Naive B cell (primary cell): ENCODE results near the gene NELFB. TPM values are rescaled to one million over a fixed set of nuclear protein-coding genes. Genes with fewer than 3 reads are reported as not detected.
A peak's percentile ranks its signal among the peaks of the same experiment; 100 is the strongest.

Source experiments
- ATAC-seq, 2 donors: fragments of 150-1000 bp; cut with Tn5 transposase; 2 replicates each; pipeline ENCODE4 v1.10.0; 2021; ENCODE audit warnings: low read depth in 2 of 2, mild to moderate bottlenecking in 2 of 2, moderate library complexity in 2 of 2
- DNase-seq: peaks from one replicate; pipeline ENCODE4 v3.0.0; 2022
- H3K27ac Mint-ChIP-seq, 6 donors: one replicate each; pipeline ENCODE4 v1.8.0; 2020 to 2022; ENCODE audit warnings: mild to moderate bottlenecking in 6 of 6, mixed read lengths in 6 of 6, moderate library complexity in 5 of 6, inconsistent platforms in 2 of 6
- H3K27me3 Mint-ChIP-seq, 3 donors: one replicate each; pipeline ENCODE4 v1.8.0; 2021 to 2022; ENCODE audit warnings: mixed read lengths in 3 of 3, mild to moderate bottlenecking in 1 of 3
- H3K36me3 Mint-ChIP-seq, 2 donors: one replicate each; pipeline ENCODE4 v1.8.0; 2020 to 2022; ENCODE audit warnings: mixed read lengths in 2 of 2, inconsistent platforms in 1 of 2, mild to moderate bottlenecking in 1 of 2
- H3K4me1 Mint-ChIP-seq, 3 donors: one replicate each; pipeline ENCODE4 v1.8.0; 2020 to 2022; ENCODE audit warnings: mixed read lengths in 3 of 3, inconsistent platforms in 1 of 3, mild to moderate bottlenecking in 1 of 3, moderate library complexity in 1 of 3
- H3K4me3 Mint-ChIP-seq, 8 donors: one replicate each; pipeline ENCODE4 v1.8.0; 2020 to 2022; ENCODE audit warnings: mild to moderate bottlenecking in 8 of 8, mixed read lengths in 8 of 8, moderate library complexity in 8 of 8, inconsistent platforms in 2 of 8
- H3K9me3 Mint-ChIP-seq, 7 donors: one replicate each; pipeline ENCODE4 v1.8.0; 2020 to 2022; ENCODE audit warnings: mixed read lengths in 7 of 7, mild to moderate bottlenecking in 5 of 7, inconsistent platforms in 2 of 7, moderate library complexity in 1 of 7
- polyA plus RNA-seq, 6 donors: library from polyadenylated mRNA; unstranded; fragments of 300-500 nt; fragmentation: Illumina TruSeq; gene quantifications; one replicate each; pipeline ENCODE4 v1.2.3, GENCODE V29; 2021; ENCODE audit warnings: low read depth in 6 of 6

The NELFB gene
- polyA plus RNA-seq, 6 donors from 2014 or later: 23.5 to 37.8 (median 27.2) TPM

- Mint-ChIP-seq H3K9me3 (no peaks in the 10 kb centered on the region), H3K36me3 (no peaks in the 10 kb centered on the region), H3K27ac (peak overlapping the region in 5 of 6 donors; percentile 89 to 96 (median 90)), H3K4me3 (peak overlapping the region; percentile 87 to 95 (median 90)), H3K4me1 (peaks cover 28 to 37% (median 30%) of the 10 kb centered on the region in 3 donors), H3K27me3 (no peaks in the 10 kb centered on the region)
- DNase-seq (no peak), ATAC-seq (peak in 1 of 2 donors; percentile 14)
Observed at GRCh38 chr9:137276473-137277328, 21.6 kb downstream of the NELFB start.

GRCh38 chr9:137277329-137278041, 22.4 kb downstream of the NELFB start, which contains the start of gene TOR4A:
TSS of gene TOR4A (plus strand) at chr9:137277726. CDS start at chr9:137278690, 964 bp downstream.
- peak within 1 kb of the TSS; percentile 54 to 97 (median 91) for H3K27ac Mint-ChIP-seq
- no peaks in the 10 kb centered on the region for H3K9me3 Mint-ChIP-seq
- H3K27me3 Mint-ChIP-seq: no peaks in the 10 kb centered on the region
- ATAC-seq (peak; percentile 50), DNase-seq (peak; percentile 47)
- H3K4me1 Mint-ChIP-seq: peaks cover 30 to 44% (median 38%) of the 10 kb centered on the region in 3 donors
- no peaks in the 10 kb centered on the region for H3K36me3 Mint-ChIP-seq
- H3K4me3 Mint-ChIP-seq: peak within 1 kb of the TSS; percentile 87 to 95 (median 90)

GRCh38 chr9:137278061-137278701, 23.1 kb downstream of the NELFB start:
- Mint-ChIP-seq H3K4me1 (peaks cover 32 to 48% (median 45%) of the 10 kb centered on the region in 3 donors), H3K36me3 (no peaks in the 10 kb centered on the region), H3K9me3 (no peaks in the 10 kb centered on the region), H3K4me3 (peak overlapping the region; percentile 87 to 95 (median 90)), H3K27me3 (no peaks in the 10 kb centered on the region), H3K27ac (peak overlapping the region in 5 of 6 donors; percentile 85 to 97 (median 90))
- ATAC-seq: peak; percentile 26 to 29
- DNase-seq: no peak

GRCh38 chr9:137278721-137279711, 23.9 kb downstream of the NELFB start:
- H3K27ac Mint-ChIP-seq: no peak overlapping the region
- no peaks in the 10 kb centered on the region for H3K36me3 Mint-ChIP-seq
- DNase-seq: no peak
- no peak for ATAC-seq
- peak overlapping the region in 1 of 8 donors; percentile 44 for H3K4me3 Mint-ChIP-seq
- H3K9me3 Mint-ChIP-seq: no peaks in the 10 kb centered on the region
- peaks cover 32 to 48% (median 47%) of the 10 kb centered on the region in 3 donors for H3K4me1 Mint-ChIP-seq
- H3K27me3 Mint-ChIP-seq: no peaks in the 10 kb centered on the region

- H3K27me3 Mint-ChIP-seq: no peaks in the 10 kb centered on the region
- DNase-seq: no peak
Observed at GRCh38 chr9:137279741-137280473, 24.8 kb downstream of the NELFB start.

GRCh38 chr9:137280474-137281344, 25.6 kb downstream of the NELFB start:
- ATAC-seq (peak; percentile 34 to 48), DNase-seq (no peak)
- Mint-ChIP-seq H3K4me1 (peaks cover 18 to 33% (median 31%) of the 10 kb centered on the region in 3 donors), H3K9me3 (no peaks in the 10 kb centered on the region), H3K4me3 (peak overlapping the region in 4 of 8 donors; percentile 20 to 66 (median 46)), H3K27me3 (no peaks in the 10 kb centered on the region), H3K36me3 (no peaks in the 10 kb centered on the region), H3K27ac (no peak overlapping the region)

More at GRCh38 chr9:137279741-137280473, 24.8 kb downstream of the NELFB start:
- no peak overlapping the region for H3K27ac Mint-ChIP-seq
- ATAC-seq: no peak
- H3K9me3 Mint-ChIP-seq: no peaks in the 10 kb centered on the region
- peak overlapping the region in 7 of 8 donors; percentile 12 to 72 (median 41) for H3K4me3 Mint-ChIP-seq
- no peaks in the 10 kb centered on the region for H3K36me3 Mint-ChIP-seq
- H3K4me1 Mint-ChIP-seq: peaks cover 26 to 40% (median 39%) of the 10 kb centered on the region in 3 donors

GRCh38 chr9:137281345-137282116, 26.4 kb downstream of the NELFB start:
- no peaks in the 10 kb centered on the region for H3K36me3 Mint-ChIP-seq
- H3K9me3 Mint-ChIP-seq: no peaks in the 10 kb centered on the region
- H3K4me3 Mint-ChIP-seq: peak overlapping the region in 3 of 8 donors; percentile 13 to 35 (median 23)
- peak overlapping the region in 2 of 6 donors; percentile 6 to 19 for H3K27ac Mint-ChIP-seq
- H3K4me1 Mint-ChIP-seq: peaks cover 15 to 37% (median 33%) of the 10 kb centered on the region in 3 donors
- DNase-seq (no peak), ATAC-seq (no peak)
- H3K27me3 Mint-ChIP-seq: no peaks in the 10 kb centered on the region

- ATAC-seq (peak; percentile 25 to 35), DNase-seq (no peak)
- H3K9me3 Mint-ChIP-seq: peaks cover 0 to 2% (median 0%) of the 10 kb centered on the region in 7 donors
- H3K27ac Mint-ChIP-seq: peak overlapping the region in 5 of 6 donors; percentile 78 to 94 (median 89)
- H3K27me3 Mint-ChIP-seq: no peaks in the 10 kb centered on the region
- peak overlapping the region in 7 of 8 donors; percentile 42 to 75 (median 68) for H3K4me3 Mint-ChIP-seq
- H3K4me1 Mint-ChIP-seq: peaks cover 10 to 32% (median 23%) of the 10 kb centered on the region in 3 donors
- H3K36me3 Mint-ChIP-seq: no peaks in the 10 kb centered on the region
Observed at GRCh38 chr9:137286975-137287383, 31.9 kb downstream of the NELFB start.

- ATAC-seq (no peak), DNase-seq (no peak)
- Mint-ChIP-seq H3K9me3 (peaks cover 0 to 2% (median 0%) of the 10 kb centered on the region in 7 donors), H3K36me3 (no peaks in the 10 kb centered on the region), H3K27ac (peak overlapping the region in 1 of 6 donors; percentile 15), H3K4me3 (peak overlapping the region in 2 of 8 donors; percentile 61 to 66), H3K4me1 (peaks cover 9 to 12% (median 11%) of the 10 kb centered on the region in 3 donors), H3K27me3 (peaks cover 13 to 28% (median 20%) of the 10 kb centered on the region in 3 donors)
Observed at GRCh38 chr9:137293094-137293481, 38.0 kb downstream of the NELFB start.

- Mint-ChIP-seq H3K9me3 (peaks cover 0 to 2% (median 0%) of the 10 kb centered on the region in 7 donors), H3K36me3 (no peaks in the 10 kb centered on the region), H3K27me3 (peaks cover 13 to 33% (median 20%) of the 10 kb centered on the region in 3 donors), H3K27ac (no peak overlapping the region), H3K4me3 (peak overlapping the region in 4 of 8 donors; percentile 42 to 69 (median 64)), H3K4me1 (peaks cover 9 to 12% (median 11%) of the 10 kb centered on the region in 3 donors)
- no peak for DNase-seq
- ATAC-seq: no peak
Observed at GRCh38 chr9:137293482-137294090, 38.5 kb downstream of the NELFB start.
